ENCODE data around the gene TMEM9. TPM values are rescaled to one million over a fixed set of nuclear protein-coding genes. Genes with fewer than 3 reads are reported as not detected.

The TMEM9 gene
- 96.3 and 96.7 TPM in 2 replicates for total RNA-seq

GRCh38 chr1:201154389-201155165, at the start of gene TMEM9:
Gene TMEM9, minus strand, starts transcription at chr1:201154474. Its CDS starts 551 bp downstream, at chr1:201153923.

GRCh38 chr1:201190624-201191051, 36.4 kb upstream of the TMEM9 start, which contains the start of gene IGFN1:
Gene IGFN1, plus strand, starts transcription at chr1:201190824. Its CDS starts 2,470 bp downstream, at chr1:201193294.

GRCh38 chr1:201126832-201127754, 27.2 kb downstream of the TMEM9 start, which contains the start of gene ASCL5:
Gene ASCL5, minus strand, starts transcription at chr1:201127184. Its CDS starts 11,812 bp downstream, at chr1:201115372.

GRCh38 chr1:201112173-201112731, 42.0 kb downstream of the TMEM9 start, which contains the start of gene CACNA1S:
Gene CACNA1S, minus strand, starts transcription at chr1:201112426. Its CDS starts 87 bp downstream, at chr1:201112339.

Other genes starting within 250 kb of the TMEM9 start
- 0.56 and 0.65 TPM in 2 replicates for gene KIF21B, start 130.8 kb downstream of the TMEM9 start, total RNA-seq
- gene CACNA1S, start 42.0 kb downstream of the TMEM9 start, total RNA-seq: not detected in 2 replicates
- gene ASCL5, start 27.3 kb downstream of the TMEM9 start, total RNA-seq: not detected in 2 replicates
- not detected in 2 replicates for gene IGFN1, start 36.4 kb upstream of the TMEM9 start, total RNA-seq
- 256 and 357 TPM in 2 replicates for gene PKP1, start 129.0 kb upstream of the TMEM9 start, total RNA-seq
- 1.3 and 2.6 TPM in 2 replicates for gene TNNT2, start 223.2 kb upstream of the TMEM9 start, total RNA-seq
- gene LAD1, start 244.8 kb upstream of the TMEM9 start, total RNA-seq: 244 and 293 TPM in 2 replicates